H9 (cell line): ENCODE results near the gene LPIN2. TPM values are rescaled to one million over a fixed set of nuclear protein-coding genes. Genes with fewer than 3 reads are reported as not detected.

ENCODE experiments used
- DNase-seq: peaks from one replicate; pipeline ENCODE4 v3.0.0-alpha.2; 2017
- H2AFZ ChIP-seq: one replicate; pipeline ENCODE4 v1.6.1; 2013; ENCODE audit warnings: mild to moderate bottlenecking, low read length, control low read depth, moderate library complexity
- H2AK5ac ChIP-seq: 2 replicates; pipeline ENCODE4 v1.6.1; 2013; ENCODE audit warnings: low read length, control low read depth, mixed read lengths; ENCODE audit not compliant: insufficient read length
- H2BK120ac ChIP-seq: one replicate; pipeline ENCODE4 v1.6.1; 2013; ENCODE audit warnings: low read depth, mild to moderate bottlenecking, low read length, control low read depth, inconsistent platforms; ENCODE audit not compliant: poor library complexity, severe bottlenecking
- H2BK12ac ChIP-seq: 2 replicates; pipeline ENCODE4 v1.6.1; 2013; ENCODE audit warnings: low read length, control low read depth, mixed read lengths, low read depth; ENCODE audit not compliant: insufficient read length
- H2BK15ac ChIP-seq: 2 replicates; pipeline ENCODE4 v1.6.1; 2013; ENCODE audit warnings: low read depth, low read length, control low read depth
- H2BK20ac ChIP-seq: one replicate; pipeline ENCODE4 v1.6.1; 2013; ENCODE audit warnings: low read depth, mild to moderate bottlenecking, low read length, control low read depth, inconsistent platforms; ENCODE audit not compliant: poor library complexity, severe bottlenecking
- H2BK5ac ChIP-seq: 2 replicates; pipeline ENCODE4 v1.6.1; 2013; ENCODE audit warnings: low read length, control low read depth, mixed read lengths; ENCODE audit not compliant: insufficient read length
- H3K14ac ChIP-seq: 2 replicates; pipeline ENCODE4 v1.6.1; 2013; ENCODE audit warnings: low read length, control low read depth; ENCODE audit not compliant: insufficient read depth
- H3K18ac ChIP-seq: 2 replicates; pipeline ENCODE4 v1.6.1; 2013; ENCODE audit warnings: low read depth, mild to moderate bottlenecking, mixed read lengths, low read length, control low read depth; ENCODE audit not compliant: insufficient read length
- H3K23ac ChIP-seq: 2 replicates; pipeline ENCODE4 v1.6.1; 2013; ENCODE audit warnings: low read length, control low read depth, mixed read lengths, low read depth; ENCODE audit not compliant: insufficient read length
- H3K23me2 ChIP-seq: 2 replicates; pipeline ENCODE4 v1.6.1; 2013; ENCODE audit warnings: low read depth, mild to moderate bottlenecking, mixed read lengths, low read length, control low read depth; ENCODE audit not compliant: insufficient read length, poor library complexity, severe bottlenecking
- H3K27ac ChIP-seq: 2 replicates; pipeline ENCODE4 v1.5.1; 2013; ENCODE audit warnings: low read length, control low read depth, mixed read lengths, low read depth; ENCODE audit not compliant: insufficient read length
- H3K27me3 ChIP-seq: 2 replicates; pipeline ENCODE4 v1.6.1; 2013; ENCODE audit warnings: low read length, control low read depth, inconsistent platforms; ENCODE audit not compliant: insufficient read depth
- H3K4ac ChIP-seq: 2 replicates; pipeline ENCODE4 v1.6.1; 2013; ENCODE audit warnings: low read depth, mild to moderate bottlenecking, control low read depth, inconsistent platforms, low read length, moderate library complexity
- H3K4me1 ChIP-seq: 2 replicates; pipeline ENCODE4 v1.6.1; 2013; ENCODE audit warnings: low read length, control low read depth, inconsistent platforms; ENCODE audit not compliant: insufficient read depth
- H3K4me2 ChIP-seq: 2 replicates; pipeline ENCODE4 v1.6.1; 2013; ENCODE audit warnings: low read length, control low read depth, mixed read lengths; ENCODE audit not compliant: insufficient read length, insufficient read depth
- H3K56ac ChIP-seq: 2 replicates; pipeline ENCODE4 v1.6.1; 2013; ENCODE audit warnings: low read depth, mild to moderate bottlenecking, mixed read lengths, low read length, control low read depth; ENCODE audit not compliant: insufficient read length
- H3K79me1 ChIP-seq: 2 replicates; pipeline ENCODE4 v1.6.1; 2013; ENCODE audit warnings: low read depth, mild to moderate bottlenecking, moderate library complexity, low read length, control low read depth, inconsistent platforms; ENCODE audit not compliant: insufficient read depth, poor library complexity, severe bottlenecking
- H3K79me2 ChIP-seq: 2 replicates; pipeline ENCODE4 v1.6.1; 2013; ENCODE audit warnings: low read length, control low read depth, inconsistent platforms; ENCODE audit not compliant: insufficient read depth
- H3K9ac ChIP-seq: 2 replicates; pipeline ENCODE4 v1.6.1; 2013; ENCODE audit warnings: low read length, control low read depth, mixed read lengths; ENCODE audit not compliant: insufficient read length; ENCODE audit errors: extremely low read depth
- H3K9me3 ChIP-seq: one replicate; pipeline ENCODE4 v1.6.1; 2013; ENCODE audit warnings: low read depth, low read length, inconsistent platforms; ENCODE audit not compliant: control insufficient read depth
- H3T11ph ChIP-seq: one replicate; pipeline ENCODE4 v1.6.1; 2013; ENCODE audit warnings: mild to moderate bottlenecking, low read length, control low read depth, inconsistent platforms
- H4K20me1 ChIP-seq: one replicate; pipeline ENCODE4 v1.6.1; 2013; ENCODE audit not compliant: control insufficient read depth, insufficient read length, insufficient read depth
- H4K5ac ChIP-seq: 2 replicates; pipeline ENCODE4 v1.6.1; 2013; ENCODE audit warnings: low read depth, mild to moderate bottlenecking, mixed read lengths, low read length, control low read depth; ENCODE audit not compliant: insufficient read length
- H4K8ac ChIP-seq: replicated peaks from 2 replicates; pipeline ENCODE4 v1.6.1; 2013; ENCODE audit warnings: low read length, control low read depth, mixed read lengths, low read depth; ENCODE audit not compliant: insufficient read length
- H4K91ac ChIP-seq: 2 replicates; pipeline ENCODE4 v1.6.1; 2013; ENCODE audit warnings: low read depth, mild to moderate bottlenecking, moderate library complexity, mixed read lengths, low read length, control low read depth; ENCODE audit not compliant: insufficient read length
- H3K27ac Mint-ChIP-seq, 3 experiments: 2 replicates in 2 of 3; 3 replicates in 1 of 3; pipeline ENCODE4 v1.8.0; 2020 to 2021; ENCODE audit warnings: mixed read lengths in 3 of 3, mild to moderate bottlenecking in 1 of 3, moderate library complexity in 1 of 3
- H3K27me3 Mint-ChIP-seq: 2 replicates; pipeline ENCODE4 v1.8.0; 2021; ENCODE audit warnings: low read depth, mild to moderate bottlenecking, moderate library complexity, mixed read lengths
- H3K36me3 Mint-ChIP-seq, 3 experiments: 2 replicates in 2 of 3; 3 replicates in 1 of 3; pipeline ENCODE4 v1.8.0; 2020 to 2021; ENCODE audit warnings: low read depth in 3 of 3, mixed read lengths in 3 of 3; ENCODE audit not compliant: insufficient read depth in 1 of 3
- H3K4me1 Mint-ChIP-seq, 2 experiments: 2 replicates each; pipeline ENCODE4 v1.8.0; 2020; ENCODE audit warnings: mixed read lengths in 2 of 2
- H3K4me3 Mint-ChIP-seq, 2 experiments: 2 replicates in 1 of 2; 3 replicates in 1 of 2; pipeline ENCODE4 v1.8.0; 2020 to 2021; ENCODE audit warnings: mild to moderate bottlenecking in 2 of 2, mixed read lengths in 2 of 2, moderate library complexity in 1 of 2
- H3K9me3 Mint-ChIP-seq, 2 experiments: 2 replicates in 1 of 2; 3 replicates in 1 of 2; pipeline ENCODE4 v1.8.0; 2020; ENCODE audit warnings: mild to moderate bottlenecking in 2 of 2, mixed read lengths in 2 of 2, moderate library complexity in 1 of 2
- CTCF ChIP-seq: fragments of 200-600 bp; sonication (generic); conservative IDR thresholded peaks from 3 replicates; pipeline ENCODE4 v1.8.0; 2021; ENCODE audit warnings: antibody characterized with exemption, mild to moderate bottlenecking
- WGBS: extraction: QIAGEN DNeasy Blood & Tissue Kit; methylation state at CpG from one replicate; pipeline ENCODE4 v1.1.7; 2013; ENCODE audit warnings: missing lambda C conversion rate, low lambda C conversion rate, mixed read lengths; ENCODE audit not compliant: insufficient read length; ENCODE audit errors: extremely low coverage; 5-methylcytosine and 5-hydroxymethylcytosine counted together
- total RNA-seq: library from RNA; stranded (reverse); gene quantifications from 2 replicates; pipeline ENCODE4 v1.2.1, GENCODE V29; 2021

Gene LPIN2
- total RNA-seq, 1 experiment from 2014 or later = 9.2 TPM

GRCh38 chr18:2970772-2971659 lies 41.9 kb downstream of the LPIN2 start:
- no peak overlapping the region for H3K56ac ChIP-seq

More at GRCh38 chr18:2970772-2971659, 41.9 kb downstream of the LPIN2 start:
- no peaks in the 10 kb centered on the region for H3K79me1 ChIP-seq
- no peak overlapping the region for H2BK120ac ChIP-seq
- DNase-seq = no peak
- no peaks in the 10 kb centered on the region for H3K9me3 Mint-ChIP-seq
- H3K27me3 ChIP-seq = no peaks in the 10 kb centered on the region
- no CpG with 5 or more reads among the region's 11 CpGs for WGBS
- H3K14ac ChIP-seq = no peak overlapping the region
- TF ChIP-seq CTCF = no peak
- no peaks in the 10 kb centered on the region for H4K20me1 ChIP-seq
- no peak overlapping the region for H3K9ac ChIP-seq
- no peak overlapping the region for H2BK5ac ChIP-seq
- H3T11ph ChIP-seq = no peak overlapping the region
- H3K4me1 ChIP-seq = peaks cover 3% of the 10 kb centered on the region; the same call in 1 of the 2 replicates
- H4K91ac ChIP-seq = no peak overlapping the region
- 0 out of 2 replicates have a peak, but pooled peaks cover 2% of the 10 kb centered on the region for H3K79me2 ChIP-seq
- no peaks in the 10 kb centered on the region for H3K9me3 ChIP-seq
- H2BK20ac ChIP-seq = no peak overlapping the region
- H3K4me2 ChIP-seq = no peak overlapping the region
- H2AFZ ChIP-seq = no peak overlapping the region
- H4K8ac ChIP-seq = no peak overlapping the region
- no peak overlapping the region for H2BK12ac ChIP-seq
- H3K18ac ChIP-seq = no peak overlapping the region
- no peak overlapping the region for H2AK5ac ChIP-seq
- no peak overlapping the region for H3K27ac ChIP-seq
- H3K23ac ChIP-seq = no peak overlapping the region
- H4K5ac ChIP-seq = no peak overlapping the region
- H3K27me3 Mint-ChIP-seq = no peaks in the 10 kb centered on the region
- no peaks in the 10 kb centered on the region for H3K23me2 ChIP-seq
- H2BK15ac ChIP-seq = no peak overlapping the region
- peaks cover 32 to 35% of the 10 kb centered on the region in 2 experiments for H3K4me1 Mint-ChIP-seq
- no peak overlapping the region; a peak in 1 of 7 replicates for H3K27ac Mint-ChIP-seq
- no peak overlapping the region for H3K4ac ChIP-seq
- H3K4me3 Mint-ChIP-seq = no peak overlapping the region
- no peaks in the 10 kb centered on the region for H3K36me3 Mint-ChIP-seq
